Right ventricle myocardium inferior (tissue), 1 donor: ENCODE measurements around the gene NPB. TPM values are rescaled to one million over a fixed set of nuclear protein-coding genes. Genes with fewer than 3 reads are reported as not detected.
A peak's percentile ranks its signal among the peaks of the same experiment; 100 is the strongest.

Source experiments
- ATAC-seq: fragments of 200-7000 bp; cut with Tn5 transposase; one replicate; pipeline ENCODE4 v1.9.1; 2020; ENCODE audit warnings: mild to moderate bottlenecking, moderate library complexity
- DNase-seq: peaks from one replicate; pipeline ENCODE4 v3.0.0; 2021; ENCODE audit errors: missing footprints
- intact Hi-C: fragments of 100-400 bp; cut with DNase I; formaldehyde crosslinking; loops from one replicate; pipeline ENCODE4 v1.11.0; 2022
- total RNA-seq: library from RNA; stranded (reverse); fragmentation: NEBNext Ultra II Directional; extraction: Animal tissue kit (Norgen Biotek cat#: 25700); gene quantifications from one replicate; pipeline ENCODE4 v1.2.1, GENCODE V29; 2021
- donor health status: DM: no; HTN: yes; CAD: no; lungs with severe emphysema.

Gene NPB
- total RNA-seq, 1 donor from 2014 or later: 0.38 TPM

GRCh38 chr17:81921996-81922565 is 20.0 kb downstream of the NPB start:
- ATAC-seq: no peak
- intact Hi-C loops: no loop called here
- DNase-seq: no peak

- no peak for ATAC-seq
- intact Hi-C loops: no loop called here
- DNase-seq: no peak
Measured at GRCh38 chr17:81922566-81923301, 20.7 kb downstream of the NPB start.

DNA sequence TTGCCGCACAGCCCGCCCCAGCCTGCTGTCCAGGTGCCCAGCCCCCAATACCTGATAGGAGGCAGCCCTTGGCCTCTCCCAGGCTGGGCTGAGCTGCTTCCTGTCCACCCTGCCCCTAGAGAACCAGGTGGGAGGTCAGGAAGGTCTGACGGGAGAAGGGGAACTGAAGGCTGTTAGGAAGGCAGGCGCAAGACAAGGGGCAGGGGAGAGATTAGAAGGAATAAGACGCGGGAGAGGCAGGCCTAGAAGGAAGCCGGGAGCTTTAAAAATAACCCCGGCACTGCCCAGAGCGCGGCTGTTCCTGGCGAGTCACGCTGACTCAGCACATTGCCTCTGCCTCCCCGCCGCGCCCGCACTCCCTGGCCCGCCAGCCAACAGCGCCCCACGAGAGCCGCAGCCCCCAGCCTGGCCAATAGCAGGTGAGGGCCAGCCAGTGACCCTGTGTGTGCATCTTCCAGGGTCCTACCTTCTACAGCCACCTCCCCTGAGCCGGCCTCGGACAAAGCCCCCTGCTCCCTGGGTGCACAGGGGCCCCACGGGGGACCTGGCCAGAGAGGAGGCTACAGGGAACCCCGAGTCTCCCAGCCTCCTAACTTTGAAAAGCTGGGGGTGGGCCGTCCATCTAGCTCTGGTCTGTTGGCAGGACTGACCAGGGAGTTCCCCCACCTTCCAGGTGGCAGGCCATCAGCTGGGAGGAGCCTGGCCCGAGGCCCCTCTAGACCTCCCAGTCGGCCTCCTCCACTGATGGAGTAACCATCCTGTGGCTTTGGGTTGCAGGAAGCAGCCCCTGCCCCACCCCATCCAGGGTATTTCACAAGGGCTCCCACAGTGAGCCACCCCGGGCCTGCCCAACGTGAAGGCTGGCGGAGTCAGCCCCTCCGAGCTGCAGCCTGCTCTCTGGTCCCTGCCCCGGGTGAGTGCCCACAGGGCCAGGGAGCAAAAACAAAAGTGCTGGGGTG is 21.5 kb downstream of the NPB start:
- peak; percentile 93 for DNase-seq
- peak; percentile 27 for ATAC-seq
- intact Hi-C loops: no loop called here

GRCh38 chr17:81924557-81925532 is 22.8 kb downstream of the NPB start:
- intact Hi-C loops: no loop called here

GRCh38 chr17:81925860-81926450 is 23.9 kb downstream of the NPB start:
- intact Hi-C loops: no loop called here
- ATAC-seq (no peak), DNase-seq (no peak)

More at GRCh38 chr17:81924557-81925532, 22.8 kb downstream of the NPB start:
- DNase-seq (no peak), ATAC-seq (no peak)

- ATAC-seq: peak; percentile 66
- intact Hi-C loops: no loop called here
- peak; percentile 91 for DNase-seq
Measured at GRCh38 chr17:81926451-81927151, 24.6 kb downstream of the NPB start.

DNA sequence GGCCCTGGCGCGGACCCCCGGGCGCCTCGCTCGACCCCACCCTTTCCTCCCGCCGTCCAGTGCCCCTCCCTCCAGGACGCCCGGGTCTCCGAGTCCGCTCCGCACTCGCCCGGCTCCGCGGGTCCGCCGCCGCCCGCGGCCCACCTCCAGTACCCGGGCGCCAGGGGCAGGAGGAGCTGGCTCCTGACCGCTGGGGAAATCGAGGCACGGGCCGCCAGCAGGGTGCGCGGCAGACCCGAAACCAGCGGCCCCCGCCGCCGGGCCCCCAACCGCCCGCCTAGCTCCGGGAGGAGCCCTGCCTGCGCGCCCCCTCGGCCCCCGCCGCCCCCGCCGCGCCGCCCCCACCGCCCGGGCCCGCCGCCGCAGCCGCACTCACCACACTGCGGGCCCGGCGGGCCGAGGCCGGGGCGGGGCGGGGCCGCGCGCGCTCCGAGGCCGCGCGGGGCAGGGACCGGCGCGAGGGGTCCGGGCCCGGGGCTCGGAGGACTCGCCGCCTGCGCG is 25.2 kb downstream of the NPB start:
- ATAC-seq: no peak
- intact Hi-C loops: no loop called here
- DNase-seq: no peak

- intact Hi-C loops: no loop called here
- peak; percentile 97 for DNase-seq
- peak; percentile 63 for ATAC-seq
Measured at GRCh38 chr17:81927653-81928543, 25.9 kb downstream of the NPB start, which contains the start of gene MAFG. Gene MAFG (minus strand): TSS chr17:81927735. CDS start chr17:81923185, 4,550 bp downstream.

- intact Hi-C loops: no loop called here
- ATAC-seq: no peak
- peak; percentile 63 for DNase-seq
Measured at GRCh38 chr17:81928544-81929252, 26.7 kb downstream of the NPB start.

GRCh38 chr17:81929253-81930141 is 27.5 kb downstream of the NPB start:
- intact Hi-C loops: no loop called here
- ATAC-seq (no peak), DNase-seq (peak; percentile 49)

GRCh38 chr17:81930142-81931125 is 28.4 kb downstream of the NPB start:
- DNase-seq: peak; percentile 57
- intact Hi-C loops: no loop called here
- ATAC-seq: no peak

DNA sequence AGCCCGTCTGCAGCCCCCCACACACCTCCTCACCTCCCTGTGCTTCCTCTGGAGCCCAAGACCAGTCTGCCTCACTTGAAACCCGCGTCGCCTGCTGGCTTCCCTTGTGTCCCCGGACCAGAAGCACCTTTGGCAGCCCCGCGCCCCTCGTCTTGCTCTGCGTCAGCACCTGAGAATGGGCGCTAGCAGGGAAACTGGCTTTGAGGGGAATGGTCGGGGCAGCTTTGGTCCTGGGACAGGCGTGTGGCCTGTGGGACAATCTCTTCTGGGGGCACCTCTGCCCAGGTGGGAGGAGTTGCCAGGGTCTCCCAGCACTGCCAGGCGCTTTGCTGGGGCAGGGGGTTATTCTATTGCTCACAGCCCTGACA is 29.1 kb downstream of the NPB start:
- ATAC-seq (no peak), DNase-seq (no peak)
- intact Hi-C loops: no loop called here

DNA sequence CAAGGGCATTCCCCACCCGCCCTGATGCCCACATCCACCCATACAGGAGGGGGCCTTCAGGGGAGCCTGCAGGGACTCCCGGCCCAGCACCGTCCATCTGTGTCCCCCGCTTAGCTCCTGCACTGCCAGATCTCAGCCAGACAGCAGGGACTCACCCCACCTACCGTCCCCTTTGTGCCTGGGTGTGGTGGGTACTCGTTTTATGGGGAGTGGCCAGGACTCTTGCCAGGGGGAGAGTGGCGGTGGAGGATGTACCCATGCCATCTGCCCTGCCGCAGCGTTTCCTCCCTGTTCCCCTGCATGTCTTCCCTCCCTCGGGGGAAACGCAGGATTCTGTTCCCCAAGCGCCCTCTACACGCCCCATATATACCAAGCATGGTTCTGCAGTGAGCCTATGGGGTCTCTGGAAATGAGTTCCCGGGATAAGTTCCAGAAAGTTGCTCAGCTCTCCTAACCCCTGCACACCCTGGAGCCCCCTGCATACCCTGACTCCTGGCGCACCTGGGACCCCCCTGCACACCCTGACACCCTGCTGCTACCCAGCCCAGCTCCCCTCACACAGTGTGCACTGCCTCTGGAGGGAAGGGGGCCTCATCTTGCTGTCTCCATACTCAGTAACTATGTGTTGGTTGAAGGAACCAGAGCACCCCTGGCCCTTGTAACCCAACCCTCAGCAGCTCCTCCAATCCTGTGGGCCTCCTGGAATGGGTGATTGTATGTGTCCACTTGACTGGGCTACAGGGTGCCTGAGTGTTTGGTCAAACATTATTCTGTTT is 29.7 kb downstream of the NPB start:
- ATAC-seq (no peak), DNase-seq (peak; percentile 43)

More for the DNA sequence above, 29.7 kb downstream of the NPB start:
- intact Hi-C loops: no loop called here
